Measurements from ENCODE around the gene GNPTAB.

DNA sequence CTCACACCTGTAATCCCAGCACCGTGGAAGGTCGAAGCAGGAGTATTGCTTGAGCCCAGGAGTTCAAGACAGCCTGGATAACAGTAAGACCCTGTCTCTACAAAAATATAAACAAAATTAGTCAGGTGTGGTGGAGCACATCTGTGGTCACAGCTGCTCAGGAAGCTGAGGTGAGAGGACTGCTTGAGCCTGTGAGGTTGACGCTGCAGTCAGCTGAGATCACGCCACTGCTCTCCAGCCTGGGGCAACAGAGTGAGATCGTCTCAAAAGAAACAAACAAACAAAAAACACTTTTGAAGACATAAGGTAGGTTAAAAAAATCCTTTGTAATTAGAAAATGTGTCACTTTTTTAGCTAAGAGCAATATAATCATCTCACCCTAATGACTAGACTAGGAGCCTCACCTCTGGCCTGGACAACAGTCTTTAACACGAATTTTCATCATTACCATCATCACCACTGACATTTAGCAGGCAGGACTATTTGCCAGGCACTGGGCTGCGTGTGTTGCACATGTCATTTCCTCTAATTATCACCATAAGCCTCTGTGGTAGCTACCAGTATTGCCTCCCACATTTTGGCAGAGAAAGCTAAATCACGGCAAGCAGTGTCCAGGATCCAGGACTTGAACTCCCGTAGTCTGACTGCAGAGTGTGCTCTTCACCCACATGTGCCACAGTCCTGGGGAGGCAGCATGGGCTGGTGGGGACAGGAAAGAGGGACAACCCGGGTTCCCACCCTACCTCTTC, 86.9 kb downstream of the GNPTAB start:
- TF ChIP-seq, protein P1, sequence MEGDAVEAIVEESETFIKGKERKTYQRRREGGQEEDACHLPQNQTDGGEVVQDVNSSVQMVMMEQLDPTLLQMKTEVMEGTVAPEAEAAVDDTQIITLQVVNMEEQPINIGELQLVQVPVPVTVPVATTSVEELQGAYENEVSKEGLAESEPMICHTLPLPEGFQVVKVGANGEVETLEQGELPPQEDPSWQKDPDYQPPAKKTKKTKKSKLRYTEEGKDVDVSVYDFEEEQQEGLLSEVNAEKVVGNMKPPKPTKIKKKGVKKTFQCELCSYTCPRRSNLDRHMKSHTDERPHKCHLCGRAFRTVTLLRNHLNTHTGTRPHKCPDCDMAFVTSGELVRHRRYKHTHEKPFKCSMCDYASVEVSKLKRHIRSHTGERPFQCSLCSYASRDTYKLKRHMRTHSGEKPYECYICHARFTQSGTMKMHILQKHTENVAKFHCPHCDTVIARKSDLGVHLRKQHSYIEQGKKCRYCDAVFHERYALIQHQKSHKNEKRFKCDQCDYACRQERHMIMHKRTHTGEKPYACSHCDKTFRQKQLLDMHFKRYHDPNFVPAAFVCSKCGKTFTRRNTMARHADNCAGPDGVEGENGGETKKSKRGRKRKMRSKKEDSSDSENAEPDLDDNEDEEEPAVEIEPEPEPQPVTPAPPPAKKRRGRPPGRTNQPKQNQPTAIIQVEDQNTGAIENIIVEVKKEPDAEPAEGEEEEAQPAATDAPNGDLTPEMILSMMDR (IDR thresholded peaks at IDR 0.05) = no peak
- no peak for TF ChIP-seq SIN3A (IDR thresholded peaks at IDR 0.05; ENCODE audit: borderline replicate concordance, insufficient read depth, low read depth, low read length)
- TF ChIP-seq, protein P2, sequence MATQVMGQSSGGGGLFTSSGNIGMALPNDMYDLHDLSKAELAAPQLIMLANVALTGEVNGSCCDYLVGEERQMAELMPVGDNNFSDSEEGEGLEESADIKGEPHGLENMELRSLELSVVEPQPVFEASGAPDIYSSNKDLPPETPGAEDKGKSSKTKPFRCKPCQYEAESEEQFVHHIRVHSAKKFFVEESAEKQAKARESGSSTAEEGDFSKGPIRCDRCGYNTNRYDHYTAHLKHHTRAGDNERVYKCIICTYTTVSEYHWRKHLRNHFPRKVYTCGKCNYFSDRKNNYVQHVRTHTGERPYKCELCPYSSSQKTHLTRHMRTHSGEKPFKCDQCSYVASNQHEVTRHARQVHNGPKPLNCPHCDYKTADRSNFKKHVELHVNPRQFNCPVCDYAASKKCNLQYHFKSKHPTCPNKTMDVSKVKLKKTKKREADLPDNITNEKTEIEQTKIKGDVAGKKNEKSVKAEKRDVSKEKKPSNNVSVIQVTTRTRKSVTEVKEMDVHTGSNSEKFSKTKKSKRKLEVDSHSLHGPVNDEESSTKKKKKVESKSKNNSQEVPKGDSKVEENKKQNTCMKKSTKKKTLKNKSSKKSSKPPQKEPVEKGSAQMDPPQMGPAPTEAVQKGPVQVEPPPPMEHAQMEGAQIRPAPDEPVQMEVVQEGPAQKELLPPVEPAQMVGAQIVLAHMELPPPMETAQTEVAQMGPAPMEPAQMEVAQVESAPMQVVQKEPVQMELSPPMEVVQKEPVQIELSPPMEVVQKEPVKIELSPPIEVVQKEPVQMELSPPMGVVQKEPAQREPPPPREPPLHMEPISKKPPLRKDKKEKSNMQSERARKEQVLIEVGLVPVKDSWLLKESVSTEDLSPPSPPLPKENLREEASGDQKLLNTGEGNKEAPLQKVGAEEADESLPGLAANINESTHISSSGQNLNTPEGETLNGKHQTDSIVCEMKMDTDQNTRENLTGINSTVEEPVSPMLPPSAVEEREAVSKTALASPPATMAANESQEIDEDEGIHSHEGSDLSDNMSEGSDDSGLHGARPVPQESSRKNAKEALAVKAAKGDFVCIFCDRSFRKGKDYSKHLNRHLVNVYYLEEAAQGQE (IDR thresholded peaks at IDR 0.05; ENCODE audit: insufficient read depth in 1 of 2, low read depth in 2 of 2, low read length in 1 of 2) = no peak
- no peak for TF ChIP-seq POLR2AphosphoS5 (IDR thresholded peaks at IDR 0.05; ENCODE audit: low read depth, low read length)
- TF ChIP-seq TCF7L2 (IDR thresholded peaks at IDR 0.05; ENCODE audit: low read depth, low read length) = no peak

Measured in Panc1 (cell line).